IPS DF 4.7 (cell line): ENCODE data around the gene CELF4.

Source experiments
- DNase-seq: peaks from one replicate; pipeline ENCODE4 v3.0.0-alpha.2; 2013; ENCODE audit warnings: low spot score; ENCODE audit errors: extremely low read depth

Gene CELF4

GRCh38 chr18:37327063-37327577 is 238.5 kb downstream of the CELF4 start:
- DNase-seq: no peak

- no peak for DNase-seq
Observed at GRCh38 chr18:37322492-37323035, 243.0 kb downstream of the CELF4 start.

DNA sequence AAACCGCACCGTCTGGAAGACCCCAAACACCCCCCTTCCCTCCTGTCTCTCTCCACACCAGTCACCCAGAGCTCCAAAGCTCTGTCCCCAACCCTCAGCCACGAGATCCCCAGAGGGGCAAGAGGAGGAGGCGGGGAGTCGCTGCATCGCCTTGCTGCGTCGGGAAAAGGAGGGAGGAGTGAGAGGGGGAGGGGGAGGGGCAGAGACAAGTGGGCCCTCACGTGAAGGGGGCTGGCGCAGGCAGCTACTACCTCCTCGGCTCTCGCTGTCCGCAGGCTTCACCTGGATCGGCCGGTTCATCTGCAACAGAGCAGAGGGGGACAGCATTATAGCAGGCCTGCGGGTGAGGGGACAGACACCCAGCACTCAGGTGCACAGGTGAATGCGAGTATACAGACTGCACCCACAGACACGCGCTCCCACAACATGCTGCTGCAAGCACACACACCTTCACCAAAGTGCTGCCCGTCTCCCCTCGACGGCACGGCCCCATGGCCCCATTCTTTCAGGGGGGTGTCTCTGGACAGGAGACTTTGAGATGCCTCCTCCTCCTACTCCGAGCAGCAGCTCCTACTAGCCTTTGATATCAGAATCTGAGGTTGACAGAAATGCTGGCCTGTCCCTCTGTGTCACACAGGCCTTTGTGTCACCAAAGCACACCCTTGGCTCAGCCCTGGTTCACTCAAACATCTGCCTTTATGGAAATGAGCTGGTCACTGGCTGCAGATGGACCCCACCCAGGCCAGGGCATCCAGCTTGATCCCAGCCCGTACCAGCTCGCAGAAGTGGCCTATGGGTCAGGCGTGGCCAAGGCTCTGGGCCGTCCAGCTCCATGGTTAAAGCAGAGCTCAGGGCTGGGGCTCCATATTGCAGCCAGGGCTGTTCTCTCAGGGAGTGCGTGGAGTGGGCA is 243.8 kb downstream of the CELF4 start:
- DNase-seq: no peak

- DNase-seq: no peak
Observed at GRCh38 chr18:37320317-37320716, 245.3 kb downstream of the CELF4 start.

DNA sequence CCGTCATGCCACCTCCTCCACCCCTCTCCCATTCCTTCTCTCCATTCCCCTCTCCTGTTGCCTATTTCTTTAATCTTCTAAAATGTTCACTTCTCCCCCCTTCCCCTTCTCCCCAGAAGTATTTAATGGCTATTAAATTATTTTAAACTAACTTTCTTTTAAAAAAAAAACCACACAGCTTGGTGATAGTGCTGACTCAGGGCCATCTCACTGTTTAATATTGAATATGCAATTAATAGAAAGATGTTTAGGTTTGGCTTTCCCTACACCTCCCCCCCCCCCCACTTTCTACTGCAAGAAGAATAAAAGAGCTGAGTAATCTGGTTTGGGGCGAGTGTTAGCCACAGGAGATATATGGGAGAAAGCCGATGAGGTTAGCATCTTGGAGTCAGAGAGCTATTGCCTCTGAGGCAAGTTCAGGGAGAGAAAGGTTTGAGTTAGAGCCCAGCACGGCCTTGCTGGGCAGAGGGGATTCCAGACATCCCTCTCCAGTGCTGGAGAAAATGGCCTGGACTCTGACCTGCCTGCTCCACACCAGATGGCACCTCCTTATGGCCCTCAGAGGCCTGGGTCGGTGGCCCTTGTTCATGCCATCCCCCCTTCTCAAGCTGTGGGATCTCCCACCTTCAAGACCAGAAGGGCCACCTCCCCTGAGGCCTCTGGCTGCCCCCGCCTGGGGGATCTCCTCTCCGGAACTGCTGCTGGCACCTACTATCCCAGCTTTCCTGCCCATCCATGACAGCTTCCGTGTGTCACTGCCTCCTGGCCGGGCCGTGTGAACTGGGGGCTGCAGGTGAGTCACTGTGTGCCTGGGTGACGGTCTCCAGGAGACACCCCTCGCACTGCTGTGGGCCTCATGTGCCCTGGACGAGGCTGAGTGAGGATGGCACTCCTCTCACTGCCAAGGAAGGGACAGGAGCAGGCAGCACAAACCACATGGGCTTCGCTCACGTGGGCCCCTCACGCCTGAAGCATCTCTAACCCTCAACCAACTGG is 246.9 kb downstream of the CELF4 start:
- no peak for DNase-seq

DNA sequence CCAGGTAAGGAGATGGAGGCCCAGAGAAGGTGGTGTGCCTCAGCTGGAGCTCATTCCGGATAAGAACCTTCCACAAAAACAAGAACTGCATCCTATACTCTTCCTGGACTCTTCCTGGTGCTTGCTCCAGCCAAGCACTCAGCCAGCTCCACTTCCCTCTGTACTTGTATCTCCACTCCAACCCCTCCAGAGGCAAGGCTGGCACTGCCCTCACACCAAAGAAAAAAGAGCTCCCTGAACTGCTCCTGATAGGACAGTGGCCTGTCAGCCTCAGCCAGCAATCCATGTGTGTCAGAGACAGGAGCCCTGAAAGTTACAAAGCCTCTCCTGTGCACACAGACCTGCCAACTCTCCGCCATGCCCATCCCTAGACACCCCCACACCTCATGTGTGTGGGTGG is 248.1 kb downstream of the CELF4 start:
- DNase-seq: no peak

DNA sequence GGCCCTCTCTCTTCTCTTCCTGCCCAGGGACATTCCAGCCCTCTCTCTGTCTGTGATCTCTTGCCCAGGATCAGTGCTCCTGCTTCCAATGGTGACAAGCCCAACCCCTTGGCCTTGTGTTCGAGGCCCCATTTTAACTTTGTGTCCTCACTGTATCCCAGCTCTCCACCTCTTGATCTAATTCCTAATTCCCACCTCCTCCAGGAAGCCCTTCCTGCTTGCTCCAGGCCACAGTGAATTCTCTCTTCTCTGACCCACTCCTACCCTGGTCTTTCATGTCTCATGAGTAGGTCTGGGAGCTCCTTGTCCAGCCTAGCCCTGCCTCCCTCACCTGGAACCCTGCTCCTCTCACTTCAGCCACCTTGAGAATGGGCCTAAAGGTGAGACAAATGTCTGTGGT is 249.1 kb downstream of the CELF4 start:
- no peak for DNase-seq

- no peak for DNase-seq
Observed at GRCh38 chr18:37315935-37316334, 249.7 kb downstream of the CELF4 start.

DNA sequence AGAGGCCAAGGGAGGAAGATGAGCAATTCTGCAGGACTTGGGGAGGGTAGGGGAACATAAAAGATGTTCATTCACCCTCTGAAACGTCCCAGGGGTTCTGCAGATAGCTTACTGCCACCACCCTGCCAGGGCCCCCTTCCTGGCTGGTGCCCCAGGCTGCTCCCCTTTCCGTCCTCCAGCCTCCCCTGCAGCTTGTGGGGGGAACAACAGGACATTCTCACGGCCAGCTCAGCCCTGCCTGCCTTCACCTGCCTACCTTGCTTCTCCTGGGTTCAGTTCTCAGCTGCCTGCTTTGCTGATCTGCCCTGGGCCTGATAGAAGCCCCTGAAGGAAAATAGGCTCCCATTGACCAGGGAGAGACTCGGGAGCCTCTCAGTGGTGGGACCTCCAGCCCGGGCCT is 251.1 kb downstream of the CELF4 start:
- DNase-seq: no peak

- no peak for DNase-seq
Observed at GRCh38 chr18:37313624-37314023, 252.0 kb downstream of the CELF4 start.

GRCh38 chr18:37309861-37310260 is 255.7 kb downstream of the CELF4 start:
- no peak for DNase-seq

DNA sequence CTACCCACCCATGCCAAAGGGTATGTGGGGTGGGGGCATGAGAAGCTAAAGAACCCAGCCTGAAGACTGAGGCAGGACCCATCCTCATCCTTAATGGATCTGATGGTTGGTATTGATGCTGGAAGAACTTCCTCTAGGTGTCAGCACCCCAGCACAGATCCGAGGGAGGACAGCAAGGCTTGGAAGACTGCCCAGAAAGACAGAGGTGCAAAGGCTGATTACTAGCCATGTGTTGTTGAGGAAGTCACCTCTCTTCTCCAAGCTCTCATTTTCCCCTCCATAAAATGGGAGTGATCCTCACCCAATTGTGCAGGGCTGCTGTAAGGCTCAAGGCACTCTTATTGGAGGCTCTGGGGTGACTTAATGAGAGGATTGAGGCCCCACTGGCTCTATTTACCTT is 256.5 kb downstream of the CELF4 start:
- no peak for DNase-seq

DNA sequence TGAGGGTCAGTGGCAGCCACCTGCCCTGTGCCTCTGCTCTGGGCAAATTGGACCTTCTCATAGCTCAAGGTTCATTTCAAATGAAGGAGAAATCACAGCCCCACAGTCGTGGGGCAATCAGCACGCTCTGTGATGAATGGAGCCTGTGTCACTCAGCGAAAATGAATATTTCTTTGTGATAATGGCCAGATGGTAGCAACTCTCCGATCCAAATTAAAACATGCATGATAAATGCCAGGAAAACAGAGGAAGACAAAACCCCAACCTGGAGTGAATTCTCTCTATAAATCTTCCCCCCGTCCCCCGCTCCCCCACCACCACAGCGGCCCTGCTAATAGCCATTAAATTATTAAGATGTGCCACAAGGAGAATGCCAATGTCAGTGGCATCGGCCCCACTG is 258.4 kb downstream of the CELF4 start:
- DNase-seq: no peak

DNA sequence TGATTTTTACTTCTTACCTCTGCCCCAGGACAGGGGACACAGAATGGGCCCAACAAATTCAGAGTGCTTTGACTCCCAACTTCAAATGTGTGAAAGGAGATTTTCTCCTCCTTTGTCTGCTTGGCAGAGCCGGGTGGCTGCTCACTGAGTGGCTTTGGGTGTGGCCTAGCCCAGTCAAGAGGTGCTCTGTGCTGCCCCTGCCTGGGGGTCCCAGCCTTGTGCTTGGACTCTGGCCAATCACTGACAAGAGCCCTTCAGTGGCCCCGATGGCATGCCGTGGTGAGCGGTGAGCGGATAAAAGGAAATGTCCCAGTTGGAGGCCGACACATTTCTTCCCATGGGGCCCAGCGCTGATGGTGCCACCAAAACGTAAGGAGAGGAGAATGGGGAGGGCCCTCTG is 259.2 kb downstream of the CELF4 start:
- no peak for DNase-seq

DNA sequence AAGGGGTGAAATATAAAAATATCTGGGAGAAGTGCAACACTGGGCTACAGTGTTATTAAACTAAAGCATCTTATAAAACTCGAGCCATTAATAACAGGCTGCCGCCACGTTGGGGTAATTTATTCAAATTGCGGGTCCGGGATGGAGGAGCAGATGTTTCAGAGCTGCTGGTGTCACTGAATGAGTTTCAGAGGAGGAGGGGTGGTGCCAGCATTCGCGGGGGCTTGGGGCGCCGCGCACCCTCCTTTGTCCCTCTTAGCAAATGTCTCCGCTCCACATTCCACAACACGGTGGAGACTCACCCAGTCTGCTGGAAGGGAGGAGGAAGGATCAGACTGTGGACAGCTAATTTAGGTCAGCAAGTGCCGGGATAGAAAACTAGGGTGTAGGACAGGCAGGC is 260.5 kb downstream of the CELF4 start:
- DNase-seq: no peak

GRCh38 chr18:37304012-37304680 is 261.5 kb downstream of the CELF4 start:
- no peak for DNase-seq

DNA sequence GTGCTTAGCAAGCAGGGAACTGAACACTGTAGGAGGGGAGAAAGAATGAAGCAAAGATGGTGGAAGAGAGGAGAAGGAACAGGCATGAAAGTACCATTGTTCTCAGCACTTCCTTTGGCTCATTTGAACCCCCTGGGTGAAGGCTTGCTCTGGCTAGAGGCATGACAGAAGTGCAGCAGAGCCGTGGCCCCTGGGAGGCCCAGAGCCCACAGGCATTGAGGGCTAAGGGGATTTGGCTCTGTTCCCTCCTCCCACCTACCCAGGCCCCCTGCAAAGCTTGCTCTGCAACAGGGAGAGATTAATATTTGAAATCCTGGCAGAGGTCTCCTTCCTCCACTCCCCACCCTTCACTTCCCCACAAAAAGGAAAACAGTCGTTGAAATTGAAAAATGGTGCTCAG is 262.6 kb downstream of the CELF4 start:
- DNase-seq: no peak

DNA sequence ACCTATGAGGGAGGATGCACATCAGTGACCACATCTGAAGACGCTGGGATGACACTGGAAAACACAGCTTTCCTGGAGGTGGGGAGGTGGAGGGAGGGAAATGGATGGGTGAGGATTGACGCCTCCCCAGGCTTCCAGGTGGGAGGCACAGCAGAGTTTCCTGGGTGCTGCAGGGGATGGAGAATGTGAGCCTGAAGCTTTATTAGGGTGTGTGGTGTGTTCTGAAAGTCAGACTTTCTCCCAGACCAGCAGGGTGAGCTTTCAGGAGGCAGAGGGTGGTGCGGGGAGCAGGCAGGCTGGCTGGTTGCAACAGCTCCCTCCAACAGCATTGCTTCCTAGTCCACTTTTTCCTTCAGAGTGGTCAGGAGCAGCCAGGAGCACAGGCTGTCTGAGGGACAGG is 263.1 kb downstream of the CELF4 start:
- DNase-seq: no peak

DNA sequence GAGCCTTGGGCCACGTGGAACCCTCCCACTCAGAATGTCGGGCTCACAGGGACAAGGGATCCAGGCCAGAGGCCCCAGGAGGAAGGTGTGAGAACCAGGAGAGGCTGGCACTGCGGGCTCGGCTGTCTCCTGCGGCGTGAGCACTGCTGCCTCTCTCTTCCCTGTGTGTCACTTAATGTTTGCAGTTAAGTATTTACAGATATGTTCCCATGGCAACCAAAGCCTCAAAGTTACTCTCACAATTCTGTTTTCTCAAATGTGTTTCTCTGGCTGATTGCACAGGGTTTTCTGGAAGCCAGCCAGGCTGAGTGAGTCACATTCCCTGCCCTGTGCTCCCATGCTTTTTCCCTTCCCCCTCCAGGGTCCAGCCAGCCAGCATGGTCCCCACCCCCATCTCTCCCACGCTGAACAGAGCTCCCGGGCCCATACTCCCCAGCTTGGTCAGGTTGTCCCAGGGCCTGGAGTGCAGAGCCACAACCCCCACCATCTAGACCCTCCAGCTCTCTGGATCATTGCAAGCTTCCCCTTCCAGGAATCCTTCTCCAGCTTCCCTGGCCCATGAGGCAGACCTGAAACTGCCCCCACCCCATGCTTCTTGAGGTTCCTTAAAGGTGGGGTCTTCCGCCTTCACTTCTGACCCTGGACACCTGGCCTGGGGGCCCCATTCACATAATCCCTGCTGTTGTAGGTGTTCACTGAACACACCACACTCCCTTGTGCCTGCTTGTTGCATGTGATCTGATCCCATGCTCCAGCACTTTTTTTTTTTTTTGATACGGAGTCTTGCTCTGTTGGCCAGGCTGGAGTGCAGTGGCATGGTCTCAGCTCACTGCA is 265.9 kb downstream of the CELF4 start:
- no peak for DNase-seq

DNA sequence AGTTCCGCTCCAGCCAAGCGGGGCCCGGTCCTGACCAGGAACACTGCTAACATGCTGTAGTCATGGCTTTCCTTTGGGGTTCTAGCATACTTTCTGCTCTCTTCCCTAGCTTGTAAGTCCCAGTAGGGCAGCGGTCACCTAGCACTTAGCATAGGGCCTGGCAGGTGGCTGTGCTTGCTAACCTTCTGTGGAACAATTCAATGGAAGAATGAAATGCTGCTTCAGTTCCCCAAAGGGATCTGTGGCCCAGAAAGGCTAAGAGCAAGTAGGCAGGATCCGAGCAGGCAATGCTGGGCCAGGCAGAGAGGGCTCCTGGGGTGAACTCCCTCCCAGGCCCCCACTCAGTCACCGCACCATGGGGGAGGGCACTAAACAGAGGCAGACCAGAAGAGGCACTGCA is 266.8 kb downstream of the CELF4 start:
- no peak for DNase-seq
